Breast epithelium (tissue), 4 donors: ENCODE results near the gene EHMT1. TPM values are rescaled to one million over a fixed set of nuclear protein-coding genes. Genes with fewer than 3 reads are reported as not detected.

ENCODE experiments used
- DNase-seq, 2 donors: peaks; one replicate each; pipeline ENCODE4 v3.0.0-alpha.2; 2019; ENCODE audit warnings: low spot score in 2 of 2
- H3K27ac ChIP-seq, 2 donors: fragments of 200-600 bp; sonication (generic) in 1 of 2; one replicate each; pipeline ENCODE4 v1.5.1; 2016 to 2019; ENCODE audit warnings: mild to moderate bottlenecking in 1 of 2
- H3K27me3 ChIP-seq, 2 donors: fragments of 200-600 bp; sonication (generic) in 1 of 2; one replicate each; pipeline versions ENCODE4 v1.5.1 to v1.6.0; 2017 to 2019; ENCODE audit warnings: control low read depth in 1 of 2, mild to moderate bottlenecking in 1 of 2
- H3K36me3 ChIP-seq: fragments of 200-600 bp; one replicate; pipeline ENCODE4 v1.5.1; 2019
- H3K4me1 ChIP-seq, 2 donors: fragments of 200-600 bp; sonication (generic); one replicate each; pipeline ENCODE4 v1.5.1; 2016 to 2019; ENCODE audit warnings: control low read depth in 1 of 2
- H3K4me3 ChIP-seq, 3 donors: fragments of 200-600 bp; sonication (generic); 1 replicate in 2 of 3; 2 replicates in 1 of 3; pipeline ENCODE4 v1.5.1; 2016 to 2019; ENCODE audit warnings: mild to moderate bottlenecking in 3 of 3, moderate library complexity in 2 of 3
- H3K9me3 ChIP-seq, 2 donors: fragments of 200-600 bp; sonication (generic) in 1 of 2; one replicate each; pipeline ENCODE4 v1.5.1; 2016 to 2019; ENCODE audit warnings: control low read depth in 1 of 2
- CTCF ChIP-seq, 3 donors: fragments of 450-650 bp; IDR thresholded peaks; one replicate each; pipeline ENCODE4 v1.5.1; 2016 to 2017; ENCODE audit warnings: antibody characterized with exemption in 3 of 3, mild to moderate bottlenecking in 3 of 3, moderate library complexity in 3 of 3
- POLR2A ChIP-seq: fragments of 450-650 bp; IDR thresholded peaks from one replicate; pipeline ENCODE4 v1.6.1; 2016; ENCODE audit warnings: antibody characterized with exemption, mild to moderate bottlenecking, moderate library complexity
- POLR2AphosphoS5 ChIP-seq, 3 donors: sonication (generic); formaldehyde crosslinking; IDR thresholded peaks; one replicate each; pipeline ENCODE4 v1.6.1; 2017; ENCODE audit warnings: antibody characterized with exemption in 3 of 3
- intact Hi-C: fragments of 100-400 bp; cut with DNase I; formaldehyde crosslinking; loops from one replicate; pipeline ENCODE4 v1.15.1; 2023; ENCODE audit warnings: low total_unique reads
- total RNA-seq, 3 donors: library from RNA; depleted of rRNA; stranded (reverse); fragments of >200 nt; gene quantifications; one replicate each; pipeline ENCODE4 v1.1.0, GENCODE V29; 2016

EHMT1 gene
- total RNA-seq, 3 donors from 2014 or later: 63.7 to 113 (median 91.2) TPM

- peak overlapping the region; percentile 78 to 99 (median 80) for H3K4me3 ChIP-seq
- peaks cover 15 to 19% of the 10 kb centered on the region in 2 donors for H3K4me1 ChIP-seq
- intact Hi-C loops: loop anchor here (5.0 kb wide), 1 partner anchor 1124 kb away; the partner anchor contains the start of gene SEC16A
- no peak for TF ChIP-seq POLR2A
- TF ChIP-seq CTCF (IDR thresholded peaks at IDR 0.05): no peak
- TF ChIP-seq POLR2AphosphoS5 (IDR thresholded peaks at IDR 0.05): no peak
- DNase-seq: no peak
- H3K9me3 ChIP-seq: no peaks in the 10 kb centered on the region
- no peaks in the 10 kb centered on the region for H3K36me3 ChIP-seq
- peak overlapping the region; percentile 88 to 92 for H3K27ac ChIP-seq
- peaks cover 0 to 3% of the 10 kb centered on the region in 2 donors for H3K27me3 ChIP-seq
Observed at GRCh38 chr9:137606005-137606621, 12.7 kb upstream of the EHMT1 start.

GRCh38 chr9:137606734-137607138 lies 12.1 kb upstream of the EHMT1 start:
- H3K27ac ChIP-seq: peak overlapping the region; percentile 88 to 92
- TF ChIP-seq CTCF (IDR thresholded peaks at IDR 0.05): no peak
- TF ChIP-seq POLR2A: no peak
- no peak for TF ChIP-seq POLR2AphosphoS5 (IDR thresholded peaks at IDR 0.05)
- H3K27me3 ChIP-seq: peaks cover 0 to 3% of the 10 kb centered on the region in 2 donors
- peak overlapping the region; percentile 78 to 99 (median 80) for H3K4me3 ChIP-seq
- intact Hi-C loops: loop anchor here (5.0 kb wide), 1 partner anchor 1124 kb away; the partner anchor contains the start of gene SEC16A
- no peaks in the 10 kb centered on the region for H3K9me3 ChIP-seq
- H3K36me3 ChIP-seq: no peaks in the 10 kb centered on the region
- peaks cover 15 to 21% of the 10 kb centered on the region in 2 donors for H3K4me1 ChIP-seq
- no peak for DNase-seq

- intact Hi-C loops: loop anchor here (5.0 kb wide), 1 partner anchor 1125 kb away; the partner anchor contains the start of gene SEC16A
- Histone ChIP-seq H3K4me1 (peaks cover 20 to 26% of the 10 kb centered on the region in 2 donors), H3K27me3 (peaks cover 0 to 3% of the 10 kb centered on the region in 2 donors), H3K36me3 (no peaks in the 10 kb centered on the region), H3K27ac (peak overlapping the region; percentile 88 to 92), H3K4me3 (peak overlapping the region; percentile 78 to 99 (median 80)), H3K9me3 (no peaks in the 10 kb centered on the region)
- no peak for DNase-seq
- TF ChIP-seq CTCF (IDR thresholded peaks at IDR 0.05) (no peak), POLR2A (no peak), POLR2AphosphoS5 (IDR thresholded peaks at IDR 0.05) (no peak)
Observed at GRCh38 chr9:137607141-137607857, 11.5 kb upstream of the EHMT1 start.

- intact Hi-C loops: no loop called here
- Histone ChIP-seq H3K4me3 (no peak overlapping the region), H3K27ac (peak overlapping the region; percentile 93 to 98), H3K9me3 (no peaks in the 10 kb centered on the region), H3K36me3 (no peaks in the 10 kb centered on the region), H3K4me1 (peaks cover 20 to 39% of the 10 kb centered on the region in 2 donors), H3K27me3 (peaks cover 0 to 3% of the 10 kb centered on the region in 2 donors)
- DNase-seq: no peak
- TF ChIP-seq POLR2A (no peak), POLR2AphosphoS5 (IDR thresholded peaks at IDR 0.05) (no peak)
Observed at GRCh38 chr9:137610944-137611343, 7.9 kb upstream of the EHMT1 start.

GRCh38 chr9:137611623-137612609 lies 6.9 kb upstream of the EHMT1 start:
- no peaks in the 10 kb centered on the region for H3K36me3 ChIP-seq
- H3K4me1 ChIP-seq: peaks cover 13 to 31% of the 10 kb centered on the region in 2 donors
- peak; percentile 94 for DNase-seq
- no peaks in the 10 kb centered on the region for H3K9me3 ChIP-seq
- peak overlapping the region; percentile 93 to 98 for H3K27ac ChIP-seq
- TF ChIP-seq POLR2AphosphoS5 (IDR thresholded peaks at IDR 0.05) (peak; percentile 73 to 93 (median 74)), POLR2A (no peak)
- peak overlapping the region in 2 of 3 donors; percentile 15 to 21 for H3K4me3 ChIP-seq
- intact Hi-C loops: no loop called here
- no peaks in the 10 kb centered on the region for H3K27me3 ChIP-seq
